H1 (cell line): ENCODE measurements around the gene FAS. TPM values are rescaled to one million over a fixed set of nuclear protein-coding genes. Genes with fewer than 3 reads are reported as not detected.
A peak's percentile ranks its signal among the peaks of the same experiment; 100 is the strongest.

Experiments used
- CTCF ChIA-PET: fragments of 300-600 bp; sonication (Branson Sonifier 250); formaldehyde crosslinking; loops from one replicate; lab custom pipeline; 2021; ENCODE audit not compliant: partially characterized antibody; lab: Charles Lee
- POLR2A ChIA-PET: fragments of 300-600 bp; sonication (Branson Sonifier 250); formaldehyde crosslinking; loops from one replicate; lab custom pipeline; 2021; ENCODE audit warnings: inconsistent platforms; ENCODE audit not compliant: partially characterized antibody; lab: Charles Lee
- DNase-seq, 2 experiments: peaks; one replicate each; pipeline versions ENCODE4 v3.0.0 to v3.0.0-alpha.2; 2010 to 2022; ENCODE audit warnings: low spot score in 2 of 2, low read depth in 1 of 2, mixed read lengths in 1 of 2
- FAIRE-seq: peaks from 2 replicates; lab custom pipeline; 2011; peaks lifted over from hg19 to GRCh38; lab: Jason Lieb, UNC
- H2AFZ ChIP-seq: 2 replicates; pipeline ENCODE4 v1.8.1; 2012; ENCODE audit warnings: low read length, inconsistent platforms
- H2AK5ac ChIP-seq: 2 replicates; pipeline ENCODE4 v1.6.1; 2013; ENCODE audit warnings: low read depth, low read length
- H2BK120ac ChIP-seq: replicated peaks from 2 replicates; pipeline ENCODE3; 2013; ENCODE audit warnings: low read depth, low read length, inconsistent platforms
- H2BK12ac ChIP-seq: 2 replicates; pipeline ENCODE4 v1.6.1; 2013; ENCODE audit warnings: low read depth, low read length
- H2BK15ac ChIP-seq: 2 replicates; pipeline ENCODE4 v1.6.1; 2013; ENCODE audit warnings: low read length
- H2BK20ac ChIP-seq: 2 replicates; pipeline ENCODE4 v1.6.1; 2013; ENCODE audit warnings: low read length
- H2BK5ac ChIP-seq: 2 replicates; pipeline ENCODE4 v1.6.1; 2013; ENCODE audit warnings: low read depth, low read length
- H3K14ac ChIP-seq: 2 replicates; pipeline ENCODE4 v1.6.1; 2013; ENCODE audit warnings: inconsistent platforms; ENCODE audit not compliant: insufficient read length
- H3K18ac ChIP-seq: 2 replicates; pipeline ENCODE4 v1.6.1; 2013; ENCODE audit warnings: low read length; ENCODE audit errors: extremely low read depth
- H3K23ac ChIP-seq: 2 replicates; pipeline ENCODE4 v1.6.1; 2013; ENCODE audit warnings: inconsistent platforms; ENCODE audit not compliant: insufficient read length
- H3K23me2 ChIP-seq: 2 replicates; pipeline ENCODE4 v1.6.1; 2013; ENCODE audit warnings: low read depth, low read length
- H3K27ac ChIP-seq: 2 replicates; pipeline ENCODE4 v1.6.1; 2011; ENCODE audit warnings: low read depth, low read length, inconsistent platforms
- H3K27me3 ChIP-seq, 4 experiments: replicated peaks in 1 of 4; 1 replicate in 1 of 4; 2 replicates in 3 of 4; pipeline versions ENCODE4 v1.6.1 to v1.8.1; 2011 to 2013; ENCODE audit warnings: low read length in 3 of 4, mild to moderate bottlenecking in 3 of 4, inconsistent platforms in 2 of 4, mixed read lengths in 2 of 4, moderate library complexity in 1 of 4; ENCODE audit not compliant: control insufficient read depth in 3 of 4, insufficient read depth in 3 of 4; ENCODE audit errors: extremely low read depth in 1 of 4
- H3K36me3 ChIP-seq, 4 experiments: 2 replicates each; pipeline versions ENCODE4 v1.6.1 to v1.8.1; 2011 to 2013; ENCODE audit warnings: mild to moderate bottlenecking in 4 of 4, low read length in 3 of 4, moderate library complexity in 2 of 4, control low read depth in 1 of 4, inconsistent platforms in 1 of 4; ENCODE audit not compliant: insufficient read depth in 4 of 4, control insufficient read depth in 2 of 4
- H3K4ac ChIP-seq: replicated peaks from 2 replicates; pipeline ENCODE3; 2013; ENCODE audit warnings: low read length, low read depth, mixed read lengths, inconsistent platforms; ENCODE audit not compliant: insufficient read length
- H3K4me1 ChIP-seq, 4 experiments: replicated peaks in 1 of 4; 1 replicate in 1 of 4; 2 replicates in 3 of 4; pipeline versions ENCODE4 v1.6.1 to v1.8.1; 2011 to 2013; ENCODE audit warnings: low read length in 3 of 4, inconsistent platforms in 2 of 4, mixed read lengths in 1 of 4; ENCODE audit not compliant: insufficient read depth in 4 of 4, control insufficient read depth in 3 of 4
- H3K4me2 ChIP-seq, 2 experiments: 2 replicates each; pipeline versions ENCODE4 v1.6.1 to v1.8.1; 2011 to 2013; ENCODE audit warnings: low read depth in 2 of 2, low read length in 2 of 2, control low read depth in 1 of 2, inconsistent platforms in 1 of 2, mild to moderate bottlenecking in 1 of 2; ENCODE audit not compliant: insufficient read depth in 1 of 2
- H3K4me3 ChIP-seq, 4 experiments: fragments of 200-600, 300-600 bp in 1 of 4; sonication (generic), shearing (Covaris generic), sonication (Bioruptor Twin) in 1 of 4; 2 replicates each; pipeline versions ENCODE4 v1.5.1 to v1.8.1; 2011 to 2016; ENCODE audit warnings: low read length in 4 of 4, low read depth in 3 of 4, control low read depth in 2 of 4, inconsistent platforms in 2 of 4, mild to moderate bottlenecking in 2 of 4, mixed read lengths in 1 of 4, moderate library complexity in 1 of 4; ENCODE audit not compliant: insufficient read depth in 2 of 4; ENCODE audit errors: extremely low read depth in 1 of 4
- H3K56ac ChIP-seq: replicated peaks from 2 replicates; pipeline ENCODE3; 2013; ENCODE audit warnings: low read depth, mild to moderate bottlenecking, mixed read lengths, low read length, inconsistent platforms; ENCODE audit not compliant: insufficient read length
- H3K79me1 ChIP-seq: 2 replicates; pipeline ENCODE4 v1.6.1; 2013; ENCODE audit warnings: low read depth, low read length, control low read depth
- H3K79me2 ChIP-seq, 2 experiments: 2 replicates each; pipeline versions ENCODE4 v1.6.1 to v1.8.1; 2012 to 2013; ENCODE audit warnings: low read length in 2 of 2, mild to moderate bottlenecking in 2 of 2, inconsistent platforms in 1 of 2; ENCODE audit not compliant: insufficient read depth in 2 of 2, control insufficient read depth in 1 of 2
- H3K9ac ChIP-seq, 4 experiments: replicated peaks in 1 of 4; 1 replicate in 1 of 4; 2 replicates in 3 of 4; pipeline versions ENCODE4 v1.6.1 to v1.8.1; 2011 to 2013; ENCODE audit warnings: low read depth in 3 of 4, low read length in 3 of 4, control low read depth in 2 of 4, mild to moderate bottlenecking in 2 of 4, moderate library complexity in 2 of 4, inconsistent platforms in 1 of 4; ENCODE audit errors: extremely low read depth in 1 of 4
- H3K9me3 ChIP-seq, 2 experiments: 2 replicates each; pipeline versions ENCODE4 v1.6.1 to v1.8.1; 2012 to 2013; ENCODE audit warnings: mild to moderate bottlenecking in 2 of 2, moderate library complexity in 2 of 2, control low read depth in 1 of 2, inconsistent platforms in 1 of 2, low read depth in 1 of 2, low read length in 1 of 2, mixed read lengths in 1 of 2; ENCODE audit not compliant: insufficient read depth in 2 of 2
- H4K20me1 ChIP-seq, 2 experiments: replicated peaks in 1 of 2; 2 replicates each; pipeline versions ENCODE3 to v1.8.1; 2011 to 2013; ENCODE audit warnings: inconsistent platforms in 2 of 2, low read length in 2 of 2, mild to moderate bottlenecking in 1 of 2; ENCODE audit not compliant: insufficient read depth in 2 of 2, control insufficient read depth in 1 of 2
- H4K5ac ChIP-seq: 2 replicates; pipeline ENCODE4 v1.6.1; 2013; ENCODE audit warnings: low read length, low read depth, mixed read lengths, inconsistent platforms; ENCODE audit not compliant: insufficient read length
- H4K8ac ChIP-seq: 2 replicates; pipeline ENCODE4 v1.8.0; 2013; ENCODE audit warnings: mild to moderate bottlenecking, moderate library complexity, low read length, inconsistent platforms; ENCODE audit not compliant: insufficient read depth; ENCODE audit errors: extremely low read depth
- H4K91ac ChIP-seq: replicated peaks from 2 replicates; pipeline ENCODE3; 2013; ENCODE audit warnings: low read length, mixed read lengths, inconsistent platforms; ENCODE audit not compliant: insufficient read length
- BRCA1 ChIP-seq: IDR thresholded peaks from 2 replicates; pipeline ENCODE4 v1.6.1; 2012; ENCODE audit warnings: low read depth, low read length, improper control_type of control experiment
- CHD1 ChIP-seq: IDR thresholded peaks from 2 replicates; pipeline ENCODE4 v1.6.1; 2012; ENCODE audit warnings: low read depth, low read length, improper control_type of control experiment
- FOSL1 ChIP-seq: IDR thresholded peaks from 2 replicates; pipeline ENCODE4 v1.6.1; 2011; ENCODE audit warnings: mild to moderate bottlenecking, low read depth, low read length, moderate library complexity; ENCODE audit not compliant: insufficient read depth
- GABPA ChIP-seq: IDR thresholded peaks from 2 replicates; pipeline ENCODE4 v1.6.1; 2011; ENCODE audit warnings: mild to moderate bottlenecking, low read length, moderate library complexity, borderline replicate concordance; ENCODE audit not compliant: insufficient read depth
- KDM5A ChIP-seq: fragments of 200-600 bp; IDR thresholded peaks from 2 replicates; pipeline ENCODE4 v1.7.1; 2012; ENCODE audit warnings: mild to moderate bottlenecking, low read length, inconsistent platforms, mixed read lengths
- MAFK ChIP-seq: IDR thresholded peaks from 2 replicates; pipeline ENCODE4 v1.6.1; 2012; ENCODE audit warnings: low read depth, mild to moderate bottlenecking, improper control_type of control experiment, low read length
- SIX5 ChIP-seq: IDR thresholded peaks from 2 replicates; pipeline ENCODE4 v1.6.1; 2011; ENCODE audit warnings: mild to moderate bottlenecking, low read depth, low read length
- SUZ12 ChIP-seq: fragments of 200-600 bp; sonication (generic); IDR thresholded peaks from 2 replicates; pipeline ENCODE4 v1.6.1; 2012; ENCODE audit warnings: mild to moderate bottlenecking, inconsistent platforms, low read length, moderate library complexity, mixed read lengths
- TBP ChIP-seq: IDR thresholded peaks from 2 replicates; pipeline ENCODE4 v1.6.1; 2011; ENCODE audit warnings: low read depth, low read length, improper control_type of control experiment
- WGBS, 2 experiments: shearing (Covaris generic) in 1 of 2; methylation state at CpG; one replicate each; pipeline versions ENCODE4 v1.1.6 to v1.1.7; 2013 to 2015; ENCODE audit warnings: low lambda C conversion rate in 2 of 2, mixed read lengths in 2 of 2, inconsistent platforms in 1 of 2, low coverage in 1 of 2, missing lambda C conversion rate in 1 of 2; ENCODE audit not compliant: insufficient replicate concordance in 2 of 2, insufficient coverage in 1 of 2, insufficient read length in 1 of 2; ENCODE audit errors: extremely low coverage in 1 of 2, missing lambda C conversion rate in 1 of 2; 5-methylcytosine and 5-hydroxymethylcytosine counted together
- polyA plus RNA-seq, 7 experiments: library from polyadenylated mRNA; depleted of rRNA in 3 of 7; stranded (reverse) in 5 of 7; unstranded in 2 of 7; fragments of >200 nt in 5 of 7; fragments of 200-250 nt in 2 of 7; gene quantifications; 1 replicate in 5 of 7; 2 replicates in 1 of 7; 4 replicates in 1 of 7; pipeline versions ENCODE4 v1.2.1 to v1.2.3, GENCODE V29; 2011 to 2013; ENCODE audit warnings: missing spikeins in 2 of 7, mixed read lengths in 2 of 7
- total RNA-seq: library from RNA; stranded (reverse); fragmentation: NEBNext Ultra II Directional; extraction: Animal tissue kit (Norgen Biotek cat#: 25700); gene quantifications from 2 replicates; pipeline ENCODE4 v1.2.1, GENCODE V29; 2021
- TF ChIP-seq, protein P1 (sequence below): IDR thresholded peaks from 2 replicates; pipeline ENCODE4 v1.6.1; 2012; ENCODE audit warnings: low read length, inconsistent platforms
- TF ChIP-seq, protein P2 (sequence below): IDR thresholded peaks from 2 replicates; pipeline ENCODE4 v1.6.1; 2012; ENCODE audit warnings: inconsistent platforms

The FAS gene
- total and polyA plus RNA-seq, 2 of the 8 experiments (the other 6 are each of a cell fraction or from before 2014, with no cell fraction given), result 4.0 to 6.7 TPM

DNA sequence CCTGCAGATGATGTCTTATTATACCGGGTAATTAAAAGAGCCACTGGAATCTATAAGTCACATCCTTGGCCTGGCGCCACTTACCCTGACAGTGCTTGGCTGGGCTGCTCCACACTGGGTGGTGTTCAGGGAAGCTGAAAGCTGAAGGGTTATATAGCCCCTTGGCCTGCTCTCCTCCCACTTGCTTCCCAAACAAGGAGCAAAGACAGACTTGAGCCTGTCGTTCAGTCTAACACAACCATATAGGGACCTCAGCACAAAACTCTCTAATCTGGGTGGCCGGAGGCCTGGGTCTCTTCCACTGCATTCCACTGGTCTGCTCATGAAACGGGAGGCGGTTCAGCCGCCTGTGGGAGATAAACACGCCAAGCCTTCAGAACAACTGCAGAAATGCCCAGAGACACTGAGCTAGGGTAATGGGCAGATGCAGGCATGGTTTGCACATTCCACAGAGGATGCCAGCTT, 37.9 kb upstream of the FAS start, which contains the start of gene ACTA2:
Gene ACTA2, minus strand, starts transcription at position 127 of the 465 bp plus-strand sequence. CDS start 3,843 bp downstream, outside the sequence.
- no peaks in the 10 kb centered on the region for H3K9me3 ChIP-seq
- no peaks in the 10 kb centered on the region for H3K79me1 ChIP-seq
- H3K4me2 ChIP-seq, result no peak within 1 kb of the TSS
- no peak within 1 kb of the TSS for H2AK5ac ChIP-seq
- no peak within 1 kb of the TSS for H4K91ac ChIP-seq
- no peak within 1 kb of the TSS for H2BK120ac ChIP-seq
- no peak within 1 kb of the TSS for H4K5ac ChIP-seq
- no peaks in the 10 kb centered on the region for H3K23me2 ChIP-seq
- no peak within 1 kb of the TSS for H3K4ac ChIP-seq
- H3K4me1 ChIP-seq, result peaks cover 0 to 7% (median 0%) of the 10 kb centered on the region in 4 experiments; a peak in 1 of 7 replicates
- H3K56ac ChIP-seq, result no peak within 1 kb of the TSS
- H3K79me2 ChIP-seq, result no peaks in the 10 kb centered on the region
- H3K23ac ChIP-seq, result no peak within 1 kb of the TSS
- 0 out of 2 replicates have a peak within 1 kb of the TSS, but pooled peaks have one; percentile 27 for H2AFZ ChIP-seq
- CTCF ChIA-PET, result interaction anchor here (2.7 kb wide), 1 partner anchor 19 kb away, joined by 15 read pairs; no protein-coding TSS in a partner anchor
- WGBS, 2 experiments, result 93% methylated on average over 8 of the region's 8 CpGs; no CpG with 5 or more reads in 1 of the 2 experiments
- no peak within 1 kb of the TSS for H3K27ac ChIP-seq
- H3K14ac ChIP-seq, result no peak within 1 kb of the TSS
- H2BK15ac ChIP-seq, result no peak within 1 kb of the TSS
- H2BK5ac ChIP-seq, result no peak within 1 kb of the TSS
- no peak within 1 kb of the TSS; a peak in 1 of 7 replicates for H3K9ac ChIP-seq
- no peak within 1 kb of the TSS for H3K18ac ChIP-seq
- no peak within 1 kb of the TSS for H2BK20ac ChIP-seq
- H3K27me3 ChIP-seq, result no peaks in the 10 kb centered on the region
- FAIRE-seq, result no peak
- H2BK12ac ChIP-seq, result no peak within 1 kb of the TSS
- H4K20me1 ChIP-seq, result no peaks in the 10 kb centered on the region
- POLR2A ChIA-PET, result no interaction called here
- no peaks in the 10 kb centered on the region for H3K36me3 ChIP-seq
- no peak within 1 kb of the TSS for H3K4me3 ChIP-seq
- DNase-seq, result no peak
- H4K8ac ChIP-seq, result no peak within 1 kb of the TSS; the same call in 1 of the 2 replicates
- TF ChIP-seq KDM5A (no peak), MAFK (no peak), CHD1 (no peak), BRCA1 (no peak), GABPA (no peak), FOSL1 (no peak), SUZ12 (no peak), TBP (no peak), SIX5 (no peak)
- TF ChIP-seq, protein P1, sequence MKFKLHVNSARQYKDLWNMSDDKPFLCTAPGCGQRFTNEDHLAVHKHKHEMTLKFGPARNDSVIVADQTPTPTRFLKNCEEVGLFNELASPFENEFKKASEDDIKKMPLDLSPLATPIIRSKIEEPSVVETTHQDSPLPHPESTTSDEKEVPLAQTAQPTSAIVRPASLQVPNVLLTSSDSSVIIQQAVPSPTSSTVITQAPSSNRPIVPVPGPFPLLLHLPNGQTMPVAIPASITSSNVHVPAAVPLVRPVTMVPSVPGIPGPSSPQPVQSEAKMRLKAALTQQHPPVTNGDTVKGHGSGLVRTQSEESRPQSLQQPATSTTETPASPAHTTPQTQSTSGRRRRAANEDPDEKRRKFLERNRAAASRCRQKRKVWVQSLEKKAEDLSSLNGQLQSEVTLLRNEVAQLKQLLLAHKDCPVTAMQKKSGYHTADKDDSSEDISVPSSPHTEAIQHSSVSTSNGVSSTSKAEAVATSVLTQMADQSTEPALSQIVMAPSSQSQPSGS, result no peak
- TF ChIP-seq, protein P2, sequence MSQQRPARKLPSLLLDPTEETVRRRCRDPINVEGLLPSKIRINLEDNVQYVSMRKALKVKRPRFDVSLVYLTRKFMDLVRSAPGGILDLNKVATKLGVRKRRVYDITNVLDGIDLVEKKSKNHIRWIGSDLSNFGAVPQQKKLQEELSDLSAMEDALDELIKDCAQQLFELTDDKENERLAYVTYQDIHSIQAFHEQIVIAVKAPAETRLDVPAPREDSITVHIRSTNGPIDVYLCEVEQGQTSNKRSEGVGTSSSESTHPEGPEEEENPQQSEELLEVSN, result no peak
